GM23338 (cell line): Measurements from ENCODE around the gene RNF207. TPM values are rescaled to one million over a fixed set of nuclear protein-coding genes. Genes with fewer than 3 reads are reported as not detected.

Source experiments
- ATAC-seq: fragments of 200-7000 bp; cut with Tn5 transposase; 3 replicates; pipeline ENCODE4 v1.9.1; 2020
- DNase-seq: peaks from one replicate; pipeline ENCODE4 v3.0.0-alpha.2; 2015; ENCODE audit warnings: low spot score
- H2AFZ ChIP-seq: fragments of 200-600 bp; sonication (generic); 2 replicates; pipeline ENCODE4 v1.8.0; 2016; ENCODE audit warnings: antibody characterized with exemption, mild to moderate bottlenecking, moderate library complexity
- H3F3A ChIP-seq: fragments of 200-600 bp; sonication (generic); replicated peaks from 2 replicates; pipeline ENCODE4 v1.8.0; 2017; ENCODE audit warnings: antibody characterized with exemption, mixed run types, low read depth
- H3K27ac ChIP-seq: fragments of 200-600 bp; sonication (generic); 2 replicates; pipeline ENCODE4 v1.6.1; 2016; ENCODE audit warnings: low read depth
- H3K27me3 ChIP-seq: fragments of 200-600 bp; sonication (generic); 2 replicates; pipeline ENCODE4 v1.8.0; 2016; ENCODE audit warnings: mild to moderate bottlenecking, mixed run types, moderate library complexity; ENCODE audit not compliant: insufficient read depth
- H3K36me3 ChIP-seq: fragments of 200-600 bp; sonication (generic); 2 replicates; pipeline ENCODE4 v1.8.0; 2016; ENCODE audit warnings: mild to moderate bottlenecking; ENCODE audit not compliant: insufficient read depth
- H3K4me1 ChIP-seq: fragments of 200-600 bp; sonication (generic); 2 replicates; pipeline ENCODE4 v1.8.0; 2016; ENCODE audit warnings: mild to moderate bottlenecking, moderate library complexity; ENCODE audit not compliant: insufficient read depth
- H3K4me2 ChIP-seq: fragments of 200-600 bp; sonication (generic); 2 replicates; pipeline ENCODE4 v1.7.1; 2017; ENCODE audit warnings: mixed run types
- H3K4me3 ChIP-seq: fragments of 200-600 bp; sonication (generic); 2 replicates; pipeline ENCODE4 v1.6.1; 2016; ENCODE audit warnings: mixed run types
- H3K79me2 ChIP-seq: fragments of 200-600 bp; sonication (generic); replicated peaks from 2 replicates; pipeline ENCODE4 v1.8.0; 2017; ENCODE audit warnings: mild to moderate bottlenecking; ENCODE audit not compliant: insufficient read depth
- H3K9me2 ChIP-seq: fragments of 200-600 bp; sonication (generic); 2 replicates; pipeline ENCODE4 v1.8.0; 2017; ENCODE audit not compliant: insufficient read depth
- H4K20me1 ChIP-seq: fragments of 200-600 bp; sonication (generic); replicated peaks from 2 replicates; pipeline ENCODE4 v1.8.0; 2017; ENCODE audit warnings: mild to moderate bottlenecking; ENCODE audit not compliant: insufficient read depth
- H3K27ac Mint-ChIP-seq: 2 replicates; pipeline ENCODE4 v1.8.0; 2020; ENCODE audit warnings: inconsistent platforms, mild to moderate bottlenecking, moderate library complexity, mixed read lengths
- H3K27me3 Mint-ChIP-seq: 3 replicates; pipeline ENCODE4 v1.8.0; 2022; ENCODE audit warnings: low read depth, mild to moderate bottlenecking, moderate library complexity, mixed read lengths, inconsistent platforms; ENCODE audit not compliant: insufficient read depth, poor library complexity
- H3K36me3 Mint-ChIP-seq: 3 replicates; pipeline ENCODE4 v1.8.0; 2021; ENCODE audit warnings: low read depth, mild to moderate bottlenecking, inconsistent platforms, moderate library complexity, mixed read lengths
- H3K4me1 Mint-ChIP-seq: 3 replicates; pipeline ENCODE4 v1.8.0; 2020; ENCODE audit warnings: mild to moderate bottlenecking, inconsistent platforms, mixed read lengths
- H3K4me3 Mint-ChIP-seq: 3 replicates; pipeline ENCODE4 v1.8.0; 2021; ENCODE audit warnings: moderate library complexity, mild to moderate bottlenecking, inconsistent platforms, mixed read lengths
- H3K9me3 Mint-ChIP-seq: 3 replicates; pipeline ENCODE4 v1.8.0; 2020; ENCODE audit warnings: moderate library complexity, mild to moderate bottlenecking, inconsistent platforms, mixed read lengths
- ETS1 ChIP-seq: IDR thresholded peaks from 2 replicates; pipeline ENCODE4 v1.6.1; 2016; ENCODE audit warnings: antibody characterized with exemption
- JUNB ChIP-seq: IDR thresholded peaks from one replicate; pipeline ENCODE4 v1.6.1; 2016; ENCODE audit warnings: antibody characterized with exemption; ENCODE audit not compliant: unreplicated experiment
- STAT1 ChIP-seq: IDR thresholded peaks from one replicate; pipeline ENCODE4 v1.6.1; 2016; ENCODE audit warnings: antibody characterized with exemption; ENCODE audit not compliant: unreplicated experiment
- ZNF331 ChIP-seq: fragments of 250-450 bp; sonication (Bioruptor Pico); IDR thresholded peaks from 2 replicates; pipeline ENCODE4 v1.5.0; 2020; ENCODE audit warnings: low read depth, mild to moderate bottlenecking, moderate library complexity
- ZNF462 ChIP-seq: fragments of 250-450 bp; sonication (Bioruptor Pico); IDR thresholded peaks from 2 replicates; pipeline ENCODE4 v1.5.0; 2020; ENCODE audit warnings: mild to moderate bottlenecking, moderate library complexity
- polyA plus RNA-seq: library from polyadenylated mRNA; unstranded; fragments of >200 nt; fragmentation: Nextera tagmentation; extraction: Ambion mirVana; gene quantifications from 2 replicates; pipeline ENCODE4 v1.2.1, GENCODE V29; 2016
- total RNA-seq: library from RNA; depleted of rRNA; stranded (reverse); fragments of >200 nt; shearing (Covaris generic); gene quantifications from 2 replicates; pipeline ENCODE4 v1.2.3, GENCODE V29; 2014

RNF207 gene
- total and polyA plus RNA-seq, 2 experiments from 2014 or later, result 1.7 to 2.9 TPM

- TF ChIP-seq ZNF462 (CRISPR knock-in tag) (no peak), JUNB (no peak), ETS1 (no peak), ZNF331 (CRISPR knock-in tag) (no peak)
Measured at GRCh38 chr1:6237093-6237492, 31.2 kb downstream of the RNF207 start (continued).

GRCh38 chr1:6239213-6239752 lies 33.4 kb downstream of the RNF207 start:
- H3K9me2 ChIP-seq, result no peaks in the 10 kb centered on the region
- H3K27ac ChIP-seq, result peak overlapping the region; percentile 97
- Mint-ChIP-seq H3K9me3 (no peaks in the 10 kb centered on the region), H3K4me3 (peak overlapping the region; percentile 63), H3K27me3 (peaks cover 40% of the 10 kb centered on the region), H3K36me3 (peaks cover 5% of the 10 kb centered on the region), H3K4me1 (peaks cover 52% of the 10 kb centered on the region), H3K27ac (peak overlapping the region; percentile 98)
- DNase-seq (peak; percentile 95), ATAC-seq (peak; percentile 32)
- H3K36me3 ChIP-seq, result no peaks in the 10 kb centered on the region
- H3K79me2 ChIP-seq, result peaks cover 17% of the 10 kb centered on the region
- H2AFZ ChIP-seq, result no peak overlapping the region
- peaks cover 9% of the 10 kb centered on the region; the same call in 1 of the 2 replicates for H4K20me1 ChIP-seq
- H3K4me2 ChIP-seq, result peak overlapping the region; percentile 98
- H3F3A ChIP-seq, result peaks cover 28% of the 10 kb centered on the region
- peaks cover 20% of the 10 kb centered on the region for H3K27me3 ChIP-seq
- peaks cover 49% of the 10 kb centered on the region for H3K4me1 ChIP-seq
- TF ChIP-seq STAT1, result no peak
- TF ChIP-seq ETS1, result 0 out of 2 replicates have a peak, but pooled peaks have one; percentile 14
- H3K4me3 ChIP-seq, result peak overlapping the region; percentile 83
